Colonic mucosa (tissue), 4 donors: ENCODE measurements around the gene LTBR. TPM values are rescaled to one million over a fixed set of nuclear protein-coding genes. Genes with fewer than 3 reads are reported as not detected.
A peak's percentile ranks its signal among the peaks of the same experiment; 100 is the strongest.
"Not testable (repeated sequence)": the region's sequence is repeated elsewhere in the genome, so short reads cannot be mapped to it uniquely, and the experiment has no call there.

Experiments
- DNase-seq: peaks from one replicate; pipeline ENCODE4 v3.0.0-alpha.2; 2020
- H3K27ac ChIP-seq: fragments of 200-600 bp; one replicate; pipeline ENCODE4 v1.8.0; 2021
- H3K27me3 ChIP-seq: fragments of 200-600 bp; one replicate; pipeline ENCODE4 v1.8.0; 2021
- H3K36me3 ChIP-seq: fragments of 200-600 bp; one replicate; pipeline ENCODE4 v1.8.0; 2021
- H3K4me1 ChIP-seq: fragments of 200-600 bp; one replicate; pipeline ENCODE4 v1.8.0; 2021; ENCODE audit warnings: mild to moderate bottlenecking
- H3K4me3 ChIP-seq: fragments of 200-600 bp; one replicate; pipeline ENCODE4 v1.8.0; 2021
- H3K9ac ChIP-seq, 2 donors: one replicate each; pipeline ENCODE4 v1.7.0; 2013; ENCODE audit warnings: control low read depth in 2 of 2, low read depth in 2 of 2, low read length in 2 of 2
- H3K9me3 ChIP-seq: fragments of 200-600 bp; one replicate; pipeline ENCODE4 v1.8.0; 2021
- CTCF ChIP-seq: fragments of 200-600 bp; IDR thresholded peaks from one replicate; pipeline ENCODE4 v1.8.0; 2022; ENCODE audit warnings: antibody characterized with exemption, mild to moderate bottlenecking
- intact Hi-C: fragments of 100-400 bp; cut with DNase I; formaldehyde crosslinking; loops from one replicate; pipeline ENCODE4 v1.14.1; 2022
- total RNA-seq, 2 donors: library from RNA; stranded (reverse); fragmentation: NEBNext Ultra II Directional in 1 of 2; extraction: Animal tissue kit (Norgen Biotek cat#: 25700) in 1 of 2; gene quantifications; one replicate each; pipeline ENCODE4 v1.2.1, GENCODE V29; 2021
- donor health status: healthy.
- donor health status: DM: no; HTN: no; CAD: no.
- donor health status: DM: no; HTN: no; CAD: no.

LTBR gene
- total RNA-seq, 2 donors from 2014 or later: 84.8 to 129 TPM

GRCh38 chr12:6423267-6424007, 39.5 kb downstream of the LTBR start:
- Histone ChIP-seq H3K27ac (no peak overlapping the region), H3K27me3 (no peaks in the 10 kb centered on the region), H3K9ac (peak overlapping the region; percentile 36 to 53)

GRCh38 chr12:6424008-6424347, 40.0 kb downstream of the LTBR start:
- Histone ChIP-seq H3K4me3 (no peak overlapping the region), H3K4me1 (peaks cover 3% of the 10 kb centered on the region), H3K36me3 (no peaks in the 10 kb centered on the region), H3K27me3 (no peaks in the 10 kb centered on the region), H3K9me3 (no peaks in the 10 kb centered on the region), H3K9ac (peak overlapping the region; percentile 36 to 53), H3K27ac (no peak overlapping the region)
- no peak for DNase-seq
- TF ChIP-seq CTCF: no peak
- intact Hi-C loops: loop anchor here (5.0 kb wide), 2 partner anchors 43 to 113 kb away; no protein-coding TSS in a partner anchor

More at GRCh38 chr12:6423267-6424007, 39.5 kb downstream of the LTBR start:
- Histone ChIP-seq H3K9me3 (no peaks in the 10 kb centered on the region), H3K4me1 (peaks cover 3% of the 10 kb centered on the region), H3K36me3 (no peaks in the 10 kb centered on the region), H3K4me3 (no peak overlapping the region)
- intact Hi-C loops: loop anchor here (5.0 kb wide), 2 partner anchors 44 to 114 kb away; no protein-coding TSS in a partner anchor
- TF ChIP-seq CTCF: peak; percentile 91
- DNase-seq: peak; percentile 89

GRCh38 chr12:6424866-6425265, 40.9 kb downstream of the LTBR start:
- Histone ChIP-seq H3K27ac (no peak overlapping the region), H3K9me3 (no peaks in the 10 kb centered on the region), H3K9ac (no peak overlapping the region), H3K36me3 (no peaks in the 10 kb centered on the region), H3K27me3 (no peaks in the 10 kb centered on the region), H3K4me3 (no peak overlapping the region), H3K4me1 (peaks cover 3% of the 10 kb centered on the region)
- DNase-seq: no peak
- intact Hi-C loops: loop anchor here (5.0 kb wide), 2 partner anchors 42 to 112 kb away; no protein-coding TSS in a partner anchor
- TF ChIP-seq CTCF: no peak

GRCh38 chr12:6425590-6426531, 41.9 kb downstream of the LTBR start:
- DNase-seq: no peak
- peaks cover 3% of the 10 kb centered on the region for H3K4me1 ChIP-seq
- no peaks in the 10 kb centered on the region for H3K9me3 ChIP-seq
- H3K4me3 ChIP-seq: no peak overlapping the region
- H3K36me3 ChIP-seq: no peaks in the 10 kb centered on the region
- H3K27me3 ChIP-seq: no peaks in the 10 kb centered on the region
- H3K9ac ChIP-seq: no peak overlapping the region
- no peak for TF ChIP-seq CTCF
- H3K27ac ChIP-seq: peak overlapping the region; percentile 38
- intact Hi-C loops: no loop called here

GRCh38 chr12:6426882-6427671, 43.1 kb downstream of the LTBR start:
- DNase-seq: no peak
- peaks cover 3% of the 10 kb centered on the region for H3K4me1 ChIP-seq
- no peaks in the 10 kb centered on the region for H3K36me3 ChIP-seq
- no peak overlapping the region for H3K9ac ChIP-seq
- peak overlapping the region; percentile 38 for H3K27ac ChIP-seq
- no peaks in the 10 kb centered on the region for H3K27me3 ChIP-seq
- intact Hi-C loops: no loop called here
- no peak overlapping the region for H3K4me3 ChIP-seq
- no peak for TF ChIP-seq CTCF
- H3K9me3 ChIP-seq: no peaks in the 10 kb centered on the region

GRCh38 chr12:6427796-6428195, 43.8 kb downstream of the LTBR start:
- H3K9ac ChIP-seq, intact Hi-C loops, H3K9me3 ChIP-seq, H3K27me3 ChIP-seq, H3K27ac ChIP-seq, DNase-seq, H3K36me3 ChIP-seq, H3K4me3 ChIP-seq, H3K4me1 ChIP-seq: not testable (repeated sequence)
